Mammary microvascular endothelial cell (primary cell): ENCODE results near the gene ROGDI. TPM values are rescaled to one million over a fixed set of nuclear protein-coding genes. Genes with fewer than 3 reads are reported as not detected.

ENCODE experiments used
- total RNA-seq: library from RNA; depleted of rRNA; stranded (reverse); fragments of >200 nt; gene quantifications from 2 replicates; pipeline ENCODE4 v1.2.3, GENCODE V29; 2015

ROGDI gene
- 17.0 and 19.7 TPM in 2 replicates for total RNA-seq

GRCh38 chr16:4801962-4802658 lies at the start of gene ROGDI:
TSS of gene ROGDI (minus strand) at chr16:4802633. CDS start at chr16:4802571, 62 bp downstream.

GRCh38 chr16:4846901-4847773 lies 44.7 kb upstream of the ROGDI start, which contains the start of the genes GLYR1 and UBN1:
TSS of gene GLYR1 (minus strand) at chr16:4847288. CDS start at chr16:4847265, 23 bp downstream.
TSS of gene UBN1 (plus strand) at chr16:4847481. CDS start at chr16:4852918, 5,437 bp downstream.

GRCh38 chr16:4795181-4795827 lies 7.1 kb downstream of the ROGDI start, which contains the start of gene SMIM22:
TSS of gene SMIM22 (plus strand) at chr16:4795369. CDS start at chr16:4795735, 366 bp downstream.

GRCh38 chr16:4787627-4788482 lies 14.6 kb downstream of the ROGDI start, which contains the start of gene SEPTIN12:
TSS of gene SEPTIN12 (minus strand) at chr16:4788345. CDS start at chr16:4787645, 700 bp downstream.

GRCh38 chr16:4766875-4767628 lies 35.4 kb downstream of the ROGDI start, which contains the start of gene ZNF500:
TSS of gene ZNF500 (minus strand) at chr16:4767162. CDS start at chr16:4765978, 1,184 bp downstream.

Other genes starting within 250 kb of the ROGDI start
- gene C16orf96, start 246.3 kb downstream of the ROGDI start, total RNA-seq = 0.05 TPM in 1 of 2 replicates, not detected in the other
- 7.6 and 9.0 TPM in 2 replicates for gene UBALD1, start 187.7 kb downstream of the ROGDI start, total RNA-seq
- gene MGRN1, start 177.8 kb downstream of the ROGDI start, total RNA-seq = 31.0 and 44.5 TPM in 2 replicates
- 30.3 and 38.5 TPM in 2 replicates for gene NUDT16L1, start 109.1 kb downstream of the ROGDI start, total RNA-seq
- 5.5 and 5.8 TPM in 2 replicates for gene ANKS3, start 68.4 kb downstream of the ROGDI start, total RNA-seq
- 0.27 TPM in 1 of 2 replicates, not detected in the other for gene DNAAF8, start 68.1 kb downstream of the ROGDI start, total RNA-seq
- gene ZNF500, start 35.5 kb downstream of the ROGDI start, total RNA-seq = 7.7 and 7.8 TPM in 2 replicates
- not detected in 2 replicates for gene SEPTIN12, start 14.3 kb downstream of the ROGDI start, total RNA-seq
- not detected in 2 replicates for gene SMIM22, start 7.3 kb downstream of the ROGDI start, total RNA-seq
- gene GLYR1, start 44.7 kb upstream of the ROGDI start, total RNA-seq = 56.5 and 57.8 TPM in 2 replicates
- 32.9 and 33.4 TPM in 2 replicates for gene UBN1, start 44.8 kb upstream of the ROGDI start, total RNA-seq
- gene PPL, start 134.5 kb upstream of the ROGDI start, total RNA-seq = 0.47 and 0.64 TPM in 2 replicates
- gene SEC14L5, start 155.7 kb upstream of the ROGDI start, total RNA-seq = not detected in 2 replicates
- 56.2 and 82.2 TPM in 2 replicates for gene NAGPA, start 231.3 kb upstream of the ROGDI start, total RNA-seq